OCI-LY3 (cell line): Measurements from ENCODE around the gene KCNN2.

ENCODE experiments used
- CTCF ChIP-seq: fragments of 200-600, 300-600 bp; sonication (generic); IDR thresholded peaks from 2 replicates; pipeline ENCODE4 v1.5.1; 2014; ENCODE audit warnings: antibody characterized with exemption, low read length, low read depth
- EZH2phosphoT487 ChIP-seq: fragments of 200-600 bp; shearing (Covaris generic); IDR thresholded peaks from 2 replicates; pipeline ENCODE4 v1.6.1; 2018; ENCODE audit warnings: antibody characterized with exemption, mixed run types, low read depth

DNA sequence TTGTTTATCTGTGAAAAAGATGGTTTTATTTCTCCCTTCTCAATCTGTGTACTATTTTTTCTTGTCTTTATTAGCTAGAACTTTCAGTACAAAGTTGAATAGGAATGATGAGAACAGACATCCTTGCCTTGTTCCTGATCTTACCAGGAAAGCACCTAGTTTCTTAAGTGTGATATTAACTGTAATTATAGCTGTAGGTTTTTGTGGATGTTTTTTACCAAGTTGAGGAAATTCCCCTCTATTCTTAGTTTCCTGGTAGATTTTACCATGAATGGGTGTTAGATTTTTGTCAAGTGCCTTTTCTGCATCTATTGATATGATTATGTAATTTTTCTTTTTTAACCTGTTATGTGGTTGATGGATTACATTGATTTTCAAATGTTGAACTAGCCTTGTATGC, 68.7 kb downstream of the KCNN2 start:
- TF ChIP-seq CTCF = no peak
- TF ChIP-seq EZH2phosphoT487 = no peak
